ENCODE results near the gene NQO1.

The NQO1 gene

GRCh38 chr16:69669577-69669976, 56.8 kb downstream of the NQO1 start:
- DNase-seq (ENCODE audit: low spot score), result no peak
- no peak overlapping the region for H3K4me3 ChIP-seq
- no peak for TF ChIP-seq CTCF (IDR thresholded peaks at IDR 0.05)
- no peak overlapping the region for H3K27ac ChIP-seq

- DNase-seq (ENCODE audit: low spot score), result no peak
- Histone ChIP-seq H3K27ac (no peak overlapping the region), H3K4me3 (no peak overlapping the region)
- TF ChIP-seq CTCF (IDR thresholded peaks at IDR 0.05), result no peak
Observed at GRCh38 chr16:69663846-69664245, 62.5 kb downstream of the NQO1 start.

- no peak for TF ChIP-seq CTCF (IDR thresholded peaks at IDR 0.05)
- DNase-seq (ENCODE audit: low spot score), result no peak
- Histone ChIP-seq H3K27ac (no peak overlapping the region), H3K4me3 (no peak overlapping the region)
Observed at GRCh38 chr16:69662901-69663300, 63.5 kb downstream of the NQO1 start.

- no peak overlapping the region for H3K4me3 ChIP-seq
- DNase-seq (ENCODE audit: low spot score), result no peak
- no peak for TF ChIP-seq CTCF (IDR thresholded peaks at IDR 0.05)
- H3K27ac ChIP-seq, result no peak overlapping the region
Observed at GRCh38 chr16:69660166-69660565, 66.2 kb downstream of the NQO1 start.
